Measurements from ENCODE around the gene MLST8. TPM values are rescaled to one million over a fixed set of nuclear protein-coding genes. Genes with fewer than 3 reads are reported as not detected.
"Not testable (repeated sequence)": the region's sequence is repeated elsewhere in the genome, so short reads cannot be mapped to it uniquely, and the experiment has no call there.

MLST8 gene
- total and polyA plus RNA-seq, 4 experiments from 2014 or later, result 27.4 to 34.7 (median 29.6) TPM

- H3K4me1 Mint-ChIP-seq, result peaks cover 0 to 9% (median under 1%) of the 10 kb centered on the region in 4 donors
These were observed 33.8 kb downstream of the MLST8 start for GRCh38 chr16:2238838-2239675.

GRCh38 chr16:2240331-2240730, 35.1 kb downstream of the MLST8 start:
- H3K4me1 ChIP-seq (ENCODE audit: insufficient read depth, low read length); H3K27me3 Mint-ChIP-seq; H3K9me3 Mint-ChIP-seq; intact Hi-C loops (cut with micrococcal nuclease); H3K4me3 Mint-ChIP-seq; POLR2A ChIA-PET (ENCODE audit: partially characterized antibody); H3K4me3 ChIP-seq (ENCODE audit: low read length in 2 of 2); H3K4me1 Mint-ChIP-seq; DNase-seq; H3K27me3 ChIP-seq (ENCODE audit: insufficient read depth, low read length); H3K27ac Mint-ChIP-seq; H3K9me3 ChIP-seq (ENCODE audit: control insufficient read depth in 1 of 2, low read length in 2 of 2); CTCF ChIA-PET (ENCODE audit: partially characterized antibody); H3K27ac ChIP-seq (ENCODE audit: low read depth, low read length): not testable (repeated sequence)
- peaks cover 10% of the 10 kb centered on the region for H3K36me3 ChIP-seq (ENCODE audit: insufficient read depth, low read length)
- peaks cover 6 to 13% of the 10 kb centered on the region in 2 donors for H3K36me3 Mint-ChIP-seq

More at GRCh38 chr16:2238838-2239675, 33.8 kb downstream of the MLST8 start:
- peaks cover 8 to 15% of the 10 kb centered on the region in 2 donors for H3K36me3 Mint-ChIP-seq
- H3K4me3 Mint-ChIP-seq, result no peak overlapping the region
- CTCF ChIA-PET (ENCODE audit: partially characterized antibody), result no interaction called here
- Histone ChIP-seq H3K4me3 (ENCODE audit: low read length in 2 of 2) (no peak overlapping the region), H3K27ac (ENCODE audit: low read depth, low read length) (no peak overlapping the region), H3K27me3 (ENCODE audit: insufficient read depth, low read length) (no peaks in the 10 kb centered on the region), H3K9me3 (ENCODE audit: control insufficient read depth in 1 of 2, low read length in 2 of 2) (no peaks in the 10 kb centered on the region), H3K4me1 (ENCODE audit: insufficient read depth, low read length) (no peaks in the 10 kb centered on the region), H3K36me3 (ENCODE audit: insufficient read depth, low read length) (peaks cover 15% of the 10 kb centered on the region)
- no peak overlapping the region for H3K27ac Mint-ChIP-seq
- H3K27me3 Mint-ChIP-seq, result no peaks in the 10 kb centered on the region
- POLR2A ChIA-PET (ENCODE audit: partially characterized antibody), result interaction anchor here (1.8 kb wide), 1 partner anchor 11 kb away, joined by 7 read pairs; no protein-coding TSS in a partner anchor
- H3K9me3 Mint-ChIP-seq, result no peaks in the 10 kb centered on the region
- no peak for DNase-seq
- intact Hi-C loops (cut with micrococcal nuclease), result no loop called here

GRCh38 chr16:2242598-2242997, 37.3 kb downstream of the MLST8 start:
- intact Hi-C loops (cut with micrococcal nuclease), result no loop called here
- no peaks in the 10 kb centered on the region for H3K4me1 ChIP-seq (ENCODE audit: insufficient read depth, low read length)
- no peaks in the 10 kb centered on the region for H3K27me3 ChIP-seq (ENCODE audit: insufficient read depth, low read length)
- Mint-ChIP-seq H3K4me3 (no peak overlapping the region), H3K4me1 (peaks cover 0 to 2% (median 0%) of the 10 kb centered on the region in 4 donors), H3K9me3 (no peaks in the 10 kb centered on the region), H3K36me3 (peaks cover 5 to 18% of the 10 kb centered on the region in 2 donors), H3K27ac (peak overlapping the region in 2 of 7 donors; percentile 37 to 53), H3K27me3 (no peaks in the 10 kb centered on the region)
- peaks cover 21% of the 10 kb centered on the region for H3K36me3 ChIP-seq (ENCODE audit: insufficient read depth, low read length)
- POLR2A ChIA-PET (ENCODE audit: partially characterized antibody), result no interaction called here
- CTCF ChIA-PET (ENCODE audit: partially characterized antibody), result interaction anchor here (1.4 kb wide), 1 partner anchor 9 kb away, joined by 3 read pairs; the partner anchor contains the start of gene ECI1
- H3K27ac ChIP-seq (ENCODE audit: low read depth, low read length), result no peak overlapping the region
- DNase-seq, result no peak
- H3K4me3 ChIP-seq (ENCODE audit: low read length in 2 of 2), result no peak overlapping the region
- no peaks in the 10 kb centered on the region for H3K9me3 ChIP-seq (ENCODE audit: control insufficient read depth in 1 of 2, low read length in 2 of 2)

- H3K4me1 Mint-ChIP-seq, result peaks cover 0 to 2% (median 0%) of the 10 kb centered on the region in 4 donors
- Histone ChIP-seq H3K9me3 (ENCODE audit: control insufficient read depth in 1 of 2, low read length in 2 of 2) (no peaks in the 10 kb centered on the region), H3K36me3 (ENCODE audit: insufficient read depth, low read length) (peaks cover 21% of the 10 kb centered on the region), H3K27ac (ENCODE audit: low read depth, low read length) (no peak overlapping the region), H3K27me3 (ENCODE audit: insufficient read depth, low read length) (no peaks in the 10 kb centered on the region), H3K4me1 (ENCODE audit: insufficient read depth, low read length) (no peaks in the 10 kb centered on the region), H3K4me3 (ENCODE audit: low read length in 2 of 2) (no peak overlapping the region)
- POLR2A ChIA-PET (ENCODE audit: partially characterized antibody), result no interaction called here
- no peaks in the 10 kb centered on the region for H3K27me3 Mint-ChIP-seq
- intact Hi-C loops (cut with micrococcal nuclease), result no loop called here
- no peaks in the 10 kb centered on the region for H3K9me3 Mint-ChIP-seq
- no peak overlapping the region for H3K27ac Mint-ChIP-seq
- peaks cover 5 to 18% of the 10 kb centered on the region in 2 donors for H3K36me3 Mint-ChIP-seq
- H3K4me3 Mint-ChIP-seq, result no peak overlapping the region
- DNase-seq, result no peak
- CTCF ChIA-PET (ENCODE audit: partially characterized antibody), result interaction anchor here (1.4 kb wide), 1 partner anchor 8 kb away, joined by 3 read pairs; the partner anchor contains the start of gene ECI1
These were observed 37.8 kb downstream of the MLST8 start for GRCh38 chr16:2243031-2243528.

GRCh38 chr16:2243781-2244180, 38.5 kb downstream of the MLST8 start:
- Mint-ChIP-seq H3K4me3 (no peak overlapping the region), H3K4me1 (peaks cover 0 to 2% (median 0%) of the 10 kb centered on the region in 4 donors), H3K27me3 (no peaks in the 10 kb centered on the region), H3K36me3 (peaks cover 5 to 18% of the 10 kb centered on the region in 2 donors), H3K27ac (peak overlapping the region in 1 of 7 donors; percentile 10), H3K9me3 (no peaks in the 10 kb centered on the region)
- no peak overlapping the region for H3K27ac ChIP-seq (ENCODE audit: low read depth, low read length)
- H3K4me3 ChIP-seq (ENCODE audit: low read length in 2 of 2), result no peak overlapping the region
- DNase-seq, result no peak
- intact Hi-C loops (cut with micrococcal nuclease), result no loop called here
- ChIA-PET POLR2A (ENCODE audit: partially characterized antibody) (no interaction called here), CTCF (ENCODE audit: partially characterized antibody) (no interaction called here)
- no peaks in the 10 kb centered on the region for H3K4me1 ChIP-seq (ENCODE audit: insufficient read depth, low read length)
- H3K9me3 ChIP-seq (ENCODE audit: control insufficient read depth in 1 of 2, low read length in 2 of 2), result no peaks in the 10 kb centered on the region
- peaks cover 21% of the 10 kb centered on the region for H3K36me3 ChIP-seq (ENCODE audit: insufficient read depth, low read length)
- no peaks in the 10 kb centered on the region for H3K27me3 ChIP-seq (ENCODE audit: insufficient read depth, low read length)

GRCh38 chr16:2244301-2244700, 39.0 kb downstream of the MLST8 start:
- no peaks in the 10 kb centered on the region for H3K9me3 ChIP-seq (ENCODE audit: control insufficient read depth in 1 of 2, low read length in 2 of 2)
- intact Hi-C loops (cut with micrococcal nuclease), result no loop called here
- H3K36me3 Mint-ChIP-seq, result peaks cover 5 to 18% of the 10 kb centered on the region in 2 donors
- no peak overlapping the region for H3K4me3 Mint-ChIP-seq
- POLR2A ChIA-PET (ENCODE audit: partially characterized antibody), result no interaction called here
- DNase-seq, result no peak
- no peak overlapping the region for H3K4me3 ChIP-seq (ENCODE audit: low read length in 2 of 2)
- H3K4me1 Mint-ChIP-seq, result peaks cover 0 to 2% (median 0%) of the 10 kb centered on the region in 4 donors
- no peak overlapping the region for H3K27ac ChIP-seq (ENCODE audit: low read depth, low read length)
- no peaks in the 10 kb centered on the region for H3K9me3 Mint-ChIP-seq
- peaks cover 21% of the 10 kb centered on the region for H3K36me3 ChIP-seq (ENCODE audit: insufficient read depth, low read length)
- H3K27me3 Mint-ChIP-seq, result no peaks in the 10 kb centered on the region
- CTCF ChIA-PET (ENCODE audit: partially characterized antibody), result no interaction called here
- no peak overlapping the region for H3K27ac Mint-ChIP-seq
- H3K27me3 ChIP-seq (ENCODE audit: insufficient read depth, low read length), result no peaks in the 10 kb centered on the region
- H3K4me1 ChIP-seq (ENCODE audit: insufficient read depth, low read length), result no peaks in the 10 kb centered on the region

- no peaks in the 10 kb centered on the region for H3K9me3 Mint-ChIP-seq
- H3K27me3 Mint-ChIP-seq, result no peaks in the 10 kb centered on the region
These were observed 39.9 kb downstream of the MLST8 start for GRCh38 chr16:2244926-2245795.

More at GRCh38 chr16:2244926-2245795, 39.9 kb downstream of the MLST8 start:
- Histone ChIP-seq H3K4me3 (ENCODE audit: low read length in 2 of 2) (no peak overlapping the region), H3K9me3 (ENCODE audit: control insufficient read depth in 1 of 2, low read length in 2 of 2) (no peaks in the 10 kb centered on the region), H3K27ac (ENCODE audit: low read depth, low read length) (no peak overlapping the region), H3K36me3 (ENCODE audit: insufficient read depth, low read length) (peaks cover 21% of the 10 kb centered on the region), H3K27me3 (ENCODE audit: insufficient read depth, low read length) (no peaks in the 10 kb centered on the region), H3K4me1 (ENCODE audit: insufficient read depth, low read length) (peaks cover 3% of the 10 kb centered on the region)
- no peak for DNase-seq
- intact Hi-C loops (cut with micrococcal nuclease), result no loop called here
- POLR2A ChIA-PET (ENCODE audit: partially characterized antibody), result no interaction called here
- Mint-ChIP-seq H3K4me1 (peaks cover 0 to 2% (median 0%) of the 10 kb centered on the region in 4 donors), H3K27ac (no peak overlapping the region), H3K4me3 (no peak overlapping the region), H3K36me3 (peaks cover 5 to 16% of the 10 kb centered on the region in 2 donors)
- CTCF ChIA-PET (ENCODE audit: partially characterized antibody), result no interaction called here
